Lower lobe of right lung (tissue), 2 donors: ENCODE results near the gene SNTA1. TPM values are rescaled to one million over a fixed set of nuclear protein-coding genes. Genes with fewer than 3 reads are reported as not detected.
"Not testable (repeated sequence)": the region's sequence is repeated elsewhere in the genome, so short reads cannot be mapped to it uniquely, and the experiment has no call there.

Source experiments
- ATAC-seq, 2 donors: fragments of 200-7000 bp; cut with Tn5 transposase; one replicate each; pipeline ENCODE4 v1.9.1; 2020 to 2022; ENCODE audit warnings: mild to moderate bottlenecking in 2 of 2, moderate library complexity in 2 of 2
- DNase-seq: peaks from one replicate; pipeline ENCODE4 v3.0.0-alpha.2; 2020
- H3K27ac ChIP-seq: fragments of 200-600 bp; one replicate; pipeline ENCODE4 v1.8.0; 2022
- H3K27me3 ChIP-seq: fragments of 200-600 bp; one replicate; pipeline ENCODE4 v1.8.0; 2022; ENCODE audit warnings: low read depth
- H3K36me3 ChIP-seq: fragments of 200-600 bp; one replicate; pipeline ENCODE4 v1.8.0; 2022; ENCODE audit warnings: mild to moderate bottlenecking
- H3K4me1 ChIP-seq: fragments of 200-600 bp; one replicate; pipeline ENCODE4 v1.8.0; 2022
- H3K4me3 ChIP-seq: fragments of 200-600 bp; one replicate; pipeline ENCODE4 v1.8.0; 2022; ENCODE audit warnings: mild to moderate bottlenecking
- H3K9me3 ChIP-seq: fragments of 200-600 bp; one replicate; pipeline ENCODE4 v1.8.0; 2022
- CTCF ChIP-seq: fragments of 200-600 bp; IDR thresholded peaks from one replicate; pipeline ENCODE4 v1.8.0; 2022; ENCODE audit warnings: antibody characterized with exemption, mild to moderate bottlenecking
- intact Hi-C: fragments of 100-400 bp; cut with DNase I; formaldehyde crosslinking; loops from one replicate; pipeline ENCODE4 v1.11.0; 2022
- long read RNA-seq: library from polyadenylated mRNA; unstranded; transcript quantifications from one replicate; pipeline ENCODE4 v2.0.0, GENCODE V29; 2021
- total RNA-seq: library from RNA; stranded (reverse); fragmentation: NEBNext Ultra II Directional; extraction: Animal tissue kit (Norgen Biotek cat#: 25700); gene quantifications from one replicate; pipeline ENCODE4 v1.2.1, GENCODE V29; 2021
- donor health status: DM: no; HTN: yes; CAD: no; lungs with severe emphysema.

Gene SNTA1
- total RNA-seq = 6.7 TPM
- long read RNA-seq, transcript SNTA1-201 (8 exons, 2,342 nt) = major isoform, 18 of 27 reads
- long read RNA-seq, partial matches to known transcripts = 9 of 27 reads
- long read RNA-seq, other reads (novel, unspliced or antisense) = 0 of 27 reads

- no peaks in the 10 kb centered on the region for H3K36me3 ChIP-seq
- DNase-seq (peak; percentile 98), ATAC-seq (peak; percentile 98)
- peak within 1 kb of the TSS; percentile 71 for H3K27ac ChIP-seq
- peak within 1 kb of the TSS; percentile 78 for H3K4me3 ChIP-seq
- peaks cover 12% of the 10 kb centered on the region for H3K4me1 ChIP-seq
- no peak for TF ChIP-seq CTCF
- no peaks in the 10 kb centered on the region for H3K9me3 ChIP-seq
- intact Hi-C loops = no loop called here
- no peaks in the 10 kb centered on the region for H3K27me3 ChIP-seq
Observed at GRCh38 chr20:33443512-33444239, at the start of gene SNTA1. SNTA1 (minus strand) TSS chr20:33443763; CDS start chr20:33443620, 143 bp downstream.

- Histone ChIP-seq H3K4me1 (peaks cover 20% of the 10 kb centered on the region), H3K9me3 (no peaks in the 10 kb centered on the region), H3K4me3 (peak overlapping the region; percentile 96), H3K27me3 (no peaks in the 10 kb centered on the region), H3K27ac (peak overlapping the region; percentile 91), H3K36me3 (no peaks in the 10 kb centered on the region)
- intact Hi-C loops = no loop called here
- no peak for TF ChIP-seq CTCF
- ATAC-seq (no peak), DNase-seq (no peak)
Observed at GRCh38 chr20:33490934-33491656, 47.5 kb upstream of the SNTA1 start.

- Histone ChIP-seq H3K4me3 (peak within 1 kb of the TSS; percentile 96), H3K27me3 (no peaks in the 10 kb centered on the region), H3K36me3 (no peaks in the 10 kb centered on the region), H3K4me1 (peaks cover 20% of the 10 kb centered on the region), H3K9me3 (no peaks in the 10 kb centered on the region), H3K27ac (peak within 1 kb of the TSS; percentile 91)
- ATAC-seq (peak; percentile 63 to 67), DNase-seq (peak; percentile 83)
- TF ChIP-seq CTCF = peak; percentile 19
- intact Hi-C loops = no loop called here
Observed at GRCh38 chr20:33490023-33490933, 46.7 kb upstream of the SNTA1 start, which contains the start of gene CBFA2T2. CBFA2T2 (plus strand) TSS chr20:33490096; CDS start chr20:33490268, 172 bp downstream.

- peak overlapping the region; percentile 96 for H3K4me3 ChIP-seq
- H3K9me3 ChIP-seq = no peaks in the 10 kb centered on the region
- no peak for TF ChIP-seq CTCF
- ATAC-seq (peak; percentile 98 to 99), DNase-seq (peak; percentile 100)
- intact Hi-C loops = no loop called here
- H3K27ac ChIP-seq = peak overlapping the region; percentile 91
- H3K4me1 ChIP-seq = peaks cover 20% of the 10 kb centered on the region
- H3K27me3 ChIP-seq = no peaks in the 10 kb centered on the region
- no peaks in the 10 kb centered on the region for H3K36me3 ChIP-seq
Observed at GRCh38 chr20:33489495-33490022, 46.0 kb upstream of the SNTA1 start.

- H3K9me3 ChIP-seq, ATAC-seq, H3K36me3 ChIP-seq, intact Hi-C loops, DNase-seq, H3K27me3 ChIP-seq: not testable (repeated sequence)
- peaks cover 20% of the 10 kb centered on the region for H3K4me1 ChIP-seq
- peak overlapping the region; percentile 96 for H3K4me3 ChIP-seq
- H3K27ac ChIP-seq = peak overlapping the region; percentile 91
Observed at GRCh38 chr20:33488661-33489494, 45.3 kb upstream of the SNTA1 start.
